Retinal pigment epithelial cell (primary cell): ENCODE data around the gene DNAJC18.

Source experiments
- DNase-seq: peaks from one replicate; pipeline ENCODE4 v3.0.0-alpha.2; 2010; ENCODE audit warnings: low read depth
- H3K4me3 ChIP-seq: 2 replicates; pipeline ENCODE4 v1.5.1; 2011; ENCODE audit warnings: mild to moderate bottlenecking, low read length, control low read depth, moderate library complexity
- CTCF ChIP-seq: conservative IDR thresholded peaks from 2 replicates; pipeline ENCODE4 v1.5.1; 2011; ENCODE audit warnings: low read depth, low read length, control low read depth, inconsistent platforms

The DNAJC18 gene

DNA sequence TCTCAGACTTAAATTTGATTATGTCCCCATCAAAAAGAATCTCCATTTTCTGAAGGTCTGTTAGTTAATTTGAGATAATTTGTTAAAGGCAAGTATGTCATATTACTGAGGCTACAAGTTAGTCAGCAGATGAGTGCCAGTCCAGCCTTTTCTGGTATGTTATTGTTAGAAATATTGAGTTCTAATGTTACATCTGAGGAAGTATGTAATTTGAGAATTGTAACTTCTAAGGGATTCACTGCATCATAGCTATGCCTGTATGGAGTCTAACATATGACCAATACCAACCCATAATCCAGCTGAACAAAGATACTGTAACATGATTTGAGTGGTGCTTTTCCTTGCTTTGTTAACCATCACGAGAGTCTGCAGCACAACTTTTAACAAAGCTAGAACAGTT is 70.1 kb downstream of the DNAJC18 start:
- DNase-seq = no peak
- H3K4me3 ChIP-seq = no peak overlapping the region
- TF ChIP-seq CTCF = no peak

- no peak for DNase-seq
- TF ChIP-seq CTCF = peak; percentile 16
- H3K4me3 ChIP-seq = no peak overlapping the region
Observed at GRCh38 chr5:139368613-139369012, 70.7 kb downstream of the DNAJC18 start.

DNA sequence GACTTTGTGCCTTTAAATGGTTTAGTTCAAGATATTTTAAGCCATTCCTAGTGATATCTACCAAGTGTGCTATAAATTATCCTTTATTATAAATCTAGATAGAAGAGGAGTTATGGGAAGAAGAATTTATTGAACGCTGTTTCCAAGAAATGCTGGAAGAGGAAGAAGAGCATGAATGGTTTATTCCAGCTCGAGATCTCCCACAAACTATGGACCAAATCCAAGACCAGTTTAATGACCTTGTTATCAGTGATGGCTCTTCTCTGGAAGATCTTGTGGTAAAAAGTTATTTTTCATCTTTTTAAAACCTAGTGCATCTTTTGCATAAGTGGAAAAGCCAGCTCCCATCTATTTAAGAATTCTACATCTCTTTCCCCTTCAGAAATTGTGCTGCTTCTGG is 74.9 kb downstream of the DNAJC18 start:
- no peak for TF ChIP-seq CTCF
- no peak overlapping the region for H3K4me3 ChIP-seq
- no peak for DNase-seq

GRCh38 chr5:139363937-139364336 is 75.4 kb downstream of the DNAJC18 start:
- DNase-seq = no peak
- H3K4me3 ChIP-seq = no peak overlapping the region
- no peak for TF ChIP-seq CTCF

DNA sequence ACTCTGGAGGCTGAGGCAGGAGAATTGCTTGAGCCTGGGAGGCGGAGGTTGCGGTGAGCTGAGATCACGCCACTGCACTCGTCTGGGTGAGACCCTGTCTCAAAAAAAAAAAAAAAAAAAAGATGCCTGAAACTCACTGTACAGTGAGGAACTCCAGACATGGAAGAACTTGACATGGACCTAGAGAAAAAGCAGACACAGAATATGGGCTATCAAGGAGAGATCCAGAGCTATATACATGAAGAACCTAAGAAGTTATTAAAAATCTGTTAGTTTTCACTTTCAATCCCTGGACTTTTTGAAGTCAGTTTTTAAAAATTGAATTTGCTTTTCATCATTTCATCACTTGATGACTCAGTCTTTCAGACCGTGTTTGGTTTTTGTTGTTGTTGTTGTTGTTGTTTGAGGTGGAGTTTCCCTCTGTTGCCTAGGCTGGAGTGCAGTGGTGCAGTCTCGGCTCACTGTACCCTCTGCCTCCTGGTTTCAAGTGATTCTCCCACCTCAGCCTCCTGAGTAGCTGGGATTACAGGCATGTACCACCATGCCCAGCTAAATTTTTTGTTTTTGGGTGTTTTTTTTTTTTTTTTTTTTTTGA is 77.4 kb downstream of the DNAJC18 start:
- no peak for DNase-seq
- TF ChIP-seq CTCF = no peak
- H3K4me3 ChIP-seq = no peak overlapping the region

- DNase-seq = no peak
- no peak overlapping the region for H3K4me3 ChIP-seq
- TF ChIP-seq CTCF = no peak
Observed at GRCh38 chr5:139360384-139360783, 78.9 kb downstream of the DNAJC18 start.
